Stomach (tissue), 4 donors: ENCODE data around the gene TUFM.

Experiments used
- CTCF ChIP-seq, 7 experiments: fragments of 450-650 bp in 4 of 7; fragments of 200-600 bp in 3 of 7; sonication (generic) in 3 of 7; IDR thresholded peaks; one replicate each; pipeline ENCODE4 v1.5.1; 2016 to 2019; ENCODE audit warnings: antibody characterized with exemption in 7 of 7, control low read depth in 2 of 7, mild to moderate bottlenecking in 1 of 7
- POLR2AphosphoS5 ChIP-seq, 3 donors: sonication (generic); formaldehyde crosslinking; IDR thresholded peaks; one replicate each; pipeline ENCODE4 v1.6.1; 2016; ENCODE audit warnings: antibody characterized with exemption in 3 of 3

- TF ChIP-seq CTCF (IDR thresholded peaks at IDR 0.05) (no peak), POLR2AphosphoS5 (IDR thresholded peaks at IDR 0.05) (no peak)
These were observed 31.0 kb upstream of the TUFM start for GRCh38 chr16:28876973-28877654.
